Caco-2 (cell line): ENCODE data around the gene TSTD2. TPM values are rescaled to one million over a fixed set of nuclear protein-coding genes. Genes with fewer than 3 reads are reported as not detected.

ENCODE experiments used
- BruUV-seq: library from RNA; stranded (reverse); fragments of 400-500 nt; replicated peaks from 2 replicates; lab custom pipeline; 2021; lab: Mats Ljungman, UMichigan
- CTCF ChIA-PET: fragments of 300-600 bp; sonication (Branson Sonifier 250); formaldehyde crosslinking; loops from one replicate; lab custom pipeline; 2022; ENCODE audit warnings: antibody characterized with exemption; lab: Charles Lee
- POLR2A ChIA-PET: fragments of 300-600 bp; sonication (Branson Sonifier 250); formaldehyde crosslinking; loops from one replicate; lab custom pipeline; 2022; ENCODE audit warnings: antibody characterized with exemption; lab: Charles Lee
- DNase-seq, 2 experiments: peaks; one replicate each; pipeline versions ENCODE4 v3.0.0 to v3.0.0-alpha.2; 2020 to 2022
- H3K27me3 ChIP-seq: replicated peaks from 2 replicates; pipeline ENCODE4 v1.6.0; 2011; ENCODE audit warnings: low read length; ENCODE audit not compliant: control insufficient read depth, insufficient read depth
- H3K36me3 ChIP-seq: 2 replicates; pipeline ENCODE4 v1.5.1; 2011; ENCODE audit warnings: low read length; ENCODE audit not compliant: control insufficient read depth, insufficient read depth
- H3K4me1 ChIP-seq: fragments of 250-450 bp; sonication (Bioruptor Pico); 2 replicates; pipeline ENCODE4 v1.5.1; 2020; ENCODE audit warnings: mild to moderate bottlenecking
- H3K4me3 ChIP-seq: 2 replicates; pipeline ENCODE4 v1.5.1; 2011; ENCODE audit warnings: low read depth, mild to moderate bottlenecking, control low read depth, low read length
- H3K9me3 ChIP-seq: fragments of 250-450 bp; sonication (Bioruptor Pico); 2 replicates; pipeline ENCODE4 v1.5.1; 2020; ENCODE audit warnings: mild to moderate bottlenecking, moderate library complexity
- H3K27ac Mint-ChIP-seq: one replicate; pipeline ENCODE4 v1.8.0; 2022; ENCODE audit warnings: mixed read lengths; ENCODE audit not compliant: unreplicated experiment
- H3K27me3 Mint-ChIP-seq: one replicate; pipeline ENCODE4 v1.8.0; 2022; ENCODE audit warnings: mixed read lengths; ENCODE audit not compliant: insufficient read depth, unreplicated experiment
- H3K36me3 Mint-ChIP-seq: one replicate; pipeline ENCODE4 v1.8.0; 2022; ENCODE audit warnings: mild to moderate bottlenecking, mixed read lengths; ENCODE audit not compliant: insufficient read depth, unreplicated experiment
- H3K4me1 Mint-ChIP-seq: one replicate; pipeline ENCODE4 v1.8.0; 2022; ENCODE audit warnings: low read depth, mixed read lengths; ENCODE audit not compliant: unreplicated experiment
- H3K4me3 Mint-ChIP-seq: one replicate; pipeline ENCODE4 v1.8.0; 2022; ENCODE audit warnings: mild to moderate bottlenecking, moderate library complexity, mixed read lengths; ENCODE audit not compliant: unreplicated experiment
- H3K9me3 Mint-ChIP-seq: one replicate; pipeline ENCODE4 v1.8.0; 2022; ENCODE audit warnings: mixed read lengths; ENCODE audit not compliant: unreplicated experiment
- intact Hi-C: fragments of 100-400 bp; cut with micrococcal nuclease; formaldehyde crosslinking; loops from one replicate; pipeline ENCODE4 v1.10.0; 2022; ENCODE audit not compliant: unreplicated experiment
- total RNA-seq: library from RNA; stranded (reverse); gene quantifications from 2 replicates; pipeline ENCODE4 v1.2.3, GENCODE V29; 2022
- TF ChIP-seq, protein P1 (sequence below), 2 experiments: fragments of 200-600 bp in 1 of 2; IDR thresholded peaks; 1 replicate in 1 of 2; 2 replicates in 1 of 2; pipeline versions ENCODE4 v1.5.1 to v1.8.0; 2011 to 2022; ENCODE audit warnings: antibody characterized with exemption in 1 of 2, control low read depth in 1 of 2, inconsistent platforms in 1 of 2, low read depth in 1 of 2, low read length in 1 of 2, mild to moderate bottlenecking in 1 of 2, moderate library complexity in 1 of 2; ENCODE audit not compliant: insufficient read depth in 1 of 2, severe bottlenecking in 1 of 2, unreplicated experiment in 1 of 2

TSTD2 gene
- total RNA-seq, 1 experiment from 2014 or later = 20.7 TPM

DNA sequence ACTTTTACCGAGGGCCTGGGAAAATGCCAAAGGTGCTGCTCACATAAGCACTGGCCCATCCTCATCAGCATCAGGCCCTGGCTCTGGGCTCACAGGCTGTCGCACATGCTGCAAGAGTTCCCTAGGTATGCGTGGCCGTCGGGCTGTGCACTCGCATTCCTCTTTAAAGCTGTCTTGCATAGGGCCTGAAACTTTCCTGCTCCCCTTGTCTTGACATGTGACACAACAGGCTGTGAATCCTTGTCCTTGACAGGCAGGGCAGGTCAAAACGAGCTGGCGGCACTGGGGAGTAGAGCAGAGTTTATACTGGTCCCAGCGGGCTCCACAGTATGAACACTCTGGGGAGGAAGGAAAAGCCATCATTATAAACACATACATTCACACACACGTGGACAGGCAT is 30.7 kb downstream of the TSTD2 start:
- no peak overlapping the region for H3K4me3 ChIP-seq
- Mint-ChIP-seq H3K4me1 (peaks cover 8% of the 10 kb centered on the region), H3K36me3 (peaks cover 36% of the 10 kb centered on the region), H3K4me3 (no peak overlapping the region), H3K9me3 (no peaks in the 10 kb centered on the region), H3K27me3 (no peaks in the 10 kb centered on the region), H3K27ac (no peak overlapping the region)
- DNase-seq = no peak
- POLR2A ChIA-PET = no interaction called here
- H3K36me3 ChIP-seq = peaks cover 1% of the 10 kb centered on the region
- intact Hi-C loops = no loop called here
- no TSS peak for BruUV-seq
- CTCF ChIA-PET = interaction anchor here (0.6 kb wide), 1 partner anchor 108 kb away, joined by 12 read pairs; no protein-coding TSS in a partner anchor
- 0 out of 2 replicates have a peak, but pooled peaks cover 3% of the 10 kb centered on the region for H3K4me1 ChIP-seq
- TF ChIP-seq, protein P1, sequence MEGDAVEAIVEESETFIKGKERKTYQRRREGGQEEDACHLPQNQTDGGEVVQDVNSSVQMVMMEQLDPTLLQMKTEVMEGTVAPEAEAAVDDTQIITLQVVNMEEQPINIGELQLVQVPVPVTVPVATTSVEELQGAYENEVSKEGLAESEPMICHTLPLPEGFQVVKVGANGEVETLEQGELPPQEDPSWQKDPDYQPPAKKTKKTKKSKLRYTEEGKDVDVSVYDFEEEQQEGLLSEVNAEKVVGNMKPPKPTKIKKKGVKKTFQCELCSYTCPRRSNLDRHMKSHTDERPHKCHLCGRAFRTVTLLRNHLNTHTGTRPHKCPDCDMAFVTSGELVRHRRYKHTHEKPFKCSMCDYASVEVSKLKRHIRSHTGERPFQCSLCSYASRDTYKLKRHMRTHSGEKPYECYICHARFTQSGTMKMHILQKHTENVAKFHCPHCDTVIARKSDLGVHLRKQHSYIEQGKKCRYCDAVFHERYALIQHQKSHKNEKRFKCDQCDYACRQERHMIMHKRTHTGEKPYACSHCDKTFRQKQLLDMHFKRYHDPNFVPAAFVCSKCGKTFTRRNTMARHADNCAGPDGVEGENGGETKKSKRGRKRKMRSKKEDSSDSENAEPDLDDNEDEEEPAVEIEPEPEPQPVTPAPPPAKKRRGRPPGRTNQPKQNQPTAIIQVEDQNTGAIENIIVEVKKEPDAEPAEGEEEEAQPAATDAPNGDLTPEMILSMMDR (IDR thresholded peaks at IDR 0.05; ENCODE audit: insufficient read depth in 1 of 2, low read depth in 1 of 2, low read length in 1 of 2, severe bottlenecking in 1 of 2, unreplicated experiment in 1 of 2) = no peak
- H3K9me3 ChIP-seq = no peaks in the 10 kb centered on the region
- no peaks in the 10 kb centered on the region for H3K27me3 ChIP-seq

DNA sequence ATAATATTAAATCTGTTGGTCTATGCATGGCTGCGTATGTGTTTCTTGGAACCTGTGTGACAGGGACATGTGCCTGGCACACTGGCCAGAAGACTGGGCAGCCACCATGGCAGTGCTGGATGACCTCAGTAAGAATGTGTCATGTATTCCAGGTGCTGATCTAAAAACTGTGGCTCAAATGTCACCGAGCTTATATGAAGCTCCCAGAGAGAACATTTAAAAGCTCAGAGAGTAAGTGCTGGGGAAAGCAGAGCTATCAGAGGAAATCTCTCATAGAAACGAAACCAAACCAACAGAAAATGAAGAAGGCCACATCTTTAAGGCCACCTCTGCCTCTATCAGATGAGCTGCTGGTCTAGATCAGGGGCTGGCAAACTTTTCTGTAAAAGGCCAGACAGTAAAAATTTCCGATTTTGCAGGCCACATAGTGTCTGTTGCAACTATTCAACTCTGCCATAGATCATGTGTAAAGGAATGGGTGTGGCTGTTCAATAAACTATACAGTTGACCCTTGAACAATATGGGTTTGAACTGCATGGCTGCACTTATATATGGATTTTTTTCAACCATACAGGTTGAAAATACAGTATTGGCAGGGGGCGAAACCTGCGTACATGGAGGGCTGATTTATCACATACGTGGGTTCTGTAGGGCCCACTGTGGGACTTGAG is 31.8 kb downstream of the TSTD2 start:
- H3K4me1 Mint-ChIP-seq = peaks cover 8% of the 10 kb centered on the region
- ChIA-PET POLR2A (no interaction called here), CTCF (interaction anchor here (1.2 kb wide), 1 partner anchor 215 kb away, joined by 3 read pairs; no protein-coding TSS in a partner anchor)
- TF ChIP-seq, protein P1 (IDR thresholded peaks at IDR 0.05; ENCODE audit: insufficient read depth in 1 of 2, low read depth in 1 of 2, low read length in 1 of 2, severe bottlenecking in 1 of 2, unreplicated experiment in 1 of 2) = no peak
- intact Hi-C loops = no loop called here
- no peak overlapping the region for H3K4me3 Mint-ChIP-seq
- no peaks in the 10 kb centered on the region for H3K27me3 Mint-ChIP-seq
- H3K36me3 Mint-ChIP-seq = peaks cover 30% of the 10 kb centered on the region
- H3K4me3 ChIP-seq = no peak overlapping the region
- DNase-seq = no peak
- no peaks in the 10 kb centered on the region for H3K27me3 ChIP-seq
- H3K27ac Mint-ChIP-seq = no peak overlapping the region
- peaks cover 1% of the 10 kb centered on the region for H3K36me3 ChIP-seq
- 0 out of 2 replicates have a peak, but pooled peaks cover 3% of the 10 kb centered on the region for H3K4me1 ChIP-seq
- H3K9me3 ChIP-seq = no peaks in the 10 kb centered on the region
- H3K9me3 Mint-ChIP-seq = no peaks in the 10 kb centered on the region
- no TSS peak for BruUV-seq

DNA sequence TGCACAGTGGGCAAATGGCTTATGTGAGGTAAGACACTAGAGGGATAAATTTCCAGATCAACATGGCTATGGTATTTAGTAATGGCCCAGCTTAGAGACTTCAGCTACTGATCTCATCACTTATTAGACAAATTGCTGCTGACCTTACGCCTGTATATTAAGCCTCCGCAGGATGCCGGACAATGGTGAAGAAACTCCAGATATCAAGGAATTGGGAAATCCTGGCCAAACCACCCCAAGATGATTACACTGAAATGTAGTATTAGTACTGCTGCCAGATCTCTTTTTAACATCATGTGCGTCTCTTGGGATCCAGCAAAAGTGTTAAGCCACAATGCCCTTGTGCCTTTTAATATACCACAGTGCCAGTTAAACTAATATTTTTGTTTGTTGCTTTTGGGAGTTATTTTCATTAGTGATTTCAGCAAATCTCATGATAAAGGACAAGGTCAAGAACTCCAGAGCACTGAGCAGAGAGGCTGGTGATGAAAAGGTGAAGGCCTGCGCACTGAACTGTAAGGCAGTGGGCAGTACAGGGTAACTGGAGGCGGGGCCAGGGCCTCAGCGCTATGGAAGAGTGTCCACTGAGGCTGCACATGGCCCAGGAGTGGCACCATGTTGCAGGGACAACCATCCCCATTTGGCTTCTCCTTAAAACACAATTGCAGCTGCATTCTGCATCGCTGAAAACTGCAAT is 32.5 kb downstream of the TSTD2 start:
- Mint-ChIP-seq H3K4me3 (no peak overlapping the region), H3K9me3 (no peaks in the 10 kb centered on the region), H3K27ac (no peak overlapping the region), H3K36me3 (peaks cover 24% of the 10 kb centered on the region), H3K27me3 (no peaks in the 10 kb centered on the region), H3K4me1 (peaks cover 8% of the 10 kb centered on the region)
- Histone ChIP-seq H3K4me3 (no peak overlapping the region), H3K4me1 (0 out of 2 replicates have a peak, but pooled peaks cover 3% of the 10 kb centered on the region), H3K27me3 (no peaks in the 10 kb centered on the region), H3K9me3 (no peaks in the 10 kb centered on the region), H3K36me3 (peaks cover 1% of the 10 kb centered on the region)
- ChIA-PET POLR2A (no interaction called here), CTCF (interaction anchor here (1.2 kb wide), 1 partner anchor 215 kb away, joined by 3 read pairs; no protein-coding TSS in a partner anchor)
- no peak for DNase-seq
- TF ChIP-seq, protein P1 (IDR thresholded peaks at IDR 0.05; ENCODE audit: insufficient read depth in 1 of 2, low read depth in 1 of 2, low read length in 1 of 2, severe bottlenecking in 1 of 2, unreplicated experiment in 1 of 2) = no peak
- intact Hi-C loops = no loop called here
- no TSS peak for BruUV-seq
